GM20431 (cell line): ENCODE results near the gene KRTAP12-1.

Source experiments
- in situ Hi-C: fragments of 300-500 bp; cut with MseI, MboI; formaldehyde crosslinking; loops from one replicate; pipeline ENCODE4 v1.15.0; 2020; ENCODE audit warnings: low sequenced_read_pairs; ENCODE audit not compliant: unreplicated experiment

The KRTAP12-1 gene

DNA sequence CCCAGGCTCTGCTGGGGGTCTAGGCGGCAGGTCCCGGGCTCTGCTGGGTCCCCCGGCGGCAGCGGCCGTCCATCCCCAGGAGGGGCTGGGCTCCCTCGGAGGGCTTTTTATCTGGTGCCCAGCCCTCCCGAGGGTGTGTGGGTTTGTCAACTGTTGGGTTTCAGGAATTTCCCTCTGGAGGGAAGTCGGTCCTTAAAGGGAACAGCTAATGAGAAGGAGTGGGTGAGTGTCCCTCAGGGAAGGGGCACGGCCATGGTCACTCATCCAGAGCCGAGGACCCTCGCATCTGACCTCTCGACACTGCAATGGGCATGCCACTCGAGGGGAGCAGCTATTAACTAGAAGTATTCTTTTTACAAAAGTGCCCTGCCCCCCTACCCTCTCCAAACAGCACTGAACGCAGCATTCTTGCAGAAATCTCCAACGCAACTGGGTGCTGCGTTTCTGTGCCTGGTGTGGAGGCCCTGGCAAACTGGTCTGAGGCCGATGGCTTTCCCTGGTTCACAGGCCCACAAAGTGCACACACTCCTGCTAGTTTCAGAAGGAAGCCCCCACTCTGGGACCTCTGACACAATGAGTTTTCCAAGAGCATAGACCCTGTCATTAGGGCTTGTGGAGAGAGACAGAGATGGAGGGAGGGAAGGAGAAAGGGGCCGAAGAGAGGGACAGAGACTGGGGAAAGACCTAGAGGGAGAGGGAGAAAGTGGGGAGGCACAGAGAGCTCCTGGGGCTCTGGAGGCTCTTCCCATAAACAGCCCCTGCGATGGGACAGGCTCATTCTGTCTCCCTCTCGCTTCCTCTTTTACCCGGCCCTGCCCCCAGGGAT is 30.5 kb upstream of the KRTAP12-1 start:
- in situ Hi-C loops, result no loop called here

DNA sequence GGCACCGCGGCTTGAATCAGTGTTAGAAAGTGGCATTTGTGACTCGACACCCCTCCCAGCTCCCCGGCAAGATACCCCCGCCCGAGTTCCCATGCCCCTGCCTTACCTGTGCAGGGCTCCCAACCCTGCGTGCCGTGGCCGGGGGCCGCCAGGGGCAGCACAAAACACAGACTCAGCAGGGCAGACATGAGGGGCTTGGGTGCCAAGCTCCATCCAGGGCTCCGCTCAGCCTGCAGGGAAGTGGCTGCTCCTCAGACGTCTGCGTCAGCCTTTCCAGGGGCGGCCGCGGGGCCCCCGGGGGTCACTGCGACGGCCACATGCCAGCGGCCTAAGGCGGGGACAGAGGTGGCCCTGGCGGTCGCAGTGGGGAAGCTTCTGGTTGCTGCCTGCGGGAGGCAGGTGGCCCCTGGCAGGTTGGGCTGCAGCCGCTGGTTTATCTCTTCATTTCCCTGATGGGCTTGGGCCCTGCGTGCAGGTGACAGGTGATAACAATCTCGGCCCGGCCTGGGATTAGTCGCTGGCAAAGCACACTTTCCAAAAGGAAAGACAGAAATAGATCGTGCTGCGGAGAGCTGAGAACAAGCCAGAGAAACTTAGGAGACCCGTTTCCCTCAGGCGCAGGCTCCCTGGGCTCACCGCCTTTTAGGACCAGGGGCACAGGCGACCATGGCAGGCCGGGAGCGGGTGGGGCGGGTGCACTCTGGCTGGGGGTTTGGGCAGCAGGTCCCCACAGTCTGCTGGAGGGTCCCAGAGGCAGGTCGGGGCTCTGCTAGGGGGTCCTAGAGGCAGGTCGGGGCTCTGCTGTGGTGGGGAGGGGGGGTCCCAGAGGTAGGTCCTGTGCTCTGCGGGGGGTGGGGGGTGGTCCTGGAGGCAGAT is 29.6 kb upstream of the KRTAP12-1 start, which contains the start of gene TSPEAR:
TSPEAR (minus strand) TSS at position 246 of the 876 bp plus-strand sequence; CDS start at position 188, 58 bp downstream.
- in situ Hi-C loops, result no loop called here

GRCh38 chr21:44710756-44711326 is 28.9 kb upstream of the KRTAP12-1 start:
- in situ Hi-C loops, result no loop called here

GRCh38 chr21:44710294-44710665 is 28.3 kb upstream of the KRTAP12-1 start:
- in situ Hi-C loops, result no loop called here

- in situ Hi-C loops, result no loop called here
These were observed 27.7 kb upstream of the KRTAP12-1 start for GRCh38 chr21:44709426-44710293.

- in situ Hi-C loops, result no loop called here
These were observed 27.0 kb upstream of the KRTAP12-1 start for GRCh38 chr21:44708866-44709425.

DNA sequence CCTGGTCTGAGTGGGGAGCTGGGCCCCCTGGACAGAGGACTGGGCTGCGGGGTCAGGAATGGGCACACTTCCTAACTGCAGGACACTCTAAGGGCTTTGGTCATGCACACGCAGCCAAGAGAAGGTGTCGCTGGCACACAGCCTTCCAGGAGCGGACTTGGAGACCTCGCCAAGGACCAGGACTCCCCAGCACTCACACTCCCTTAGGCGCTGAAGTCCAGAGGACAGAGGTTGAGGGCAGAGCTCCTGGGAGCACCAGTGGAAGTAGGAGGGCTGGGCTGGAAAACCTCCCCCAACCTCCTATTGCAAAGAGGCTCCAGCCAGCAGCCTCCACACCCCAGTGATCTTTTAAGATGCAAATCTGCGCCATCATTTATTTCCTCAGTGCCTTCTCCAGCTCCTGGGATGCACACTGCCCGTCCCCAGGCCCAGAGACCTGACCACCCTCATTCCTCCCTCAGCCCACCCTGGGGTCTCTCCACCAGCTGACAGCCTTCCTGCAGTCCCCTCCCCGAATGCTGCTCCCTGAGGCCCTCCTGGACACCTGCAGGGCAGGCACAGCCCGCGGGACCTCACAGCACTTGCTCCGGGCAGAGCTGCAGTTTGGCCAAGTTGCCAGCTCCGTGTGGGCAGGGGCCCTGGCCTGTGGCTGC is 26.4 kb upstream of the KRTAP12-1 start:
- in situ Hi-C loops, result no loop called here

GRCh38 chr21:44706706-44707581 is 25.0 kb upstream of the KRTAP12-1 start:
- in situ Hi-C loops, result no loop called here

DNA sequence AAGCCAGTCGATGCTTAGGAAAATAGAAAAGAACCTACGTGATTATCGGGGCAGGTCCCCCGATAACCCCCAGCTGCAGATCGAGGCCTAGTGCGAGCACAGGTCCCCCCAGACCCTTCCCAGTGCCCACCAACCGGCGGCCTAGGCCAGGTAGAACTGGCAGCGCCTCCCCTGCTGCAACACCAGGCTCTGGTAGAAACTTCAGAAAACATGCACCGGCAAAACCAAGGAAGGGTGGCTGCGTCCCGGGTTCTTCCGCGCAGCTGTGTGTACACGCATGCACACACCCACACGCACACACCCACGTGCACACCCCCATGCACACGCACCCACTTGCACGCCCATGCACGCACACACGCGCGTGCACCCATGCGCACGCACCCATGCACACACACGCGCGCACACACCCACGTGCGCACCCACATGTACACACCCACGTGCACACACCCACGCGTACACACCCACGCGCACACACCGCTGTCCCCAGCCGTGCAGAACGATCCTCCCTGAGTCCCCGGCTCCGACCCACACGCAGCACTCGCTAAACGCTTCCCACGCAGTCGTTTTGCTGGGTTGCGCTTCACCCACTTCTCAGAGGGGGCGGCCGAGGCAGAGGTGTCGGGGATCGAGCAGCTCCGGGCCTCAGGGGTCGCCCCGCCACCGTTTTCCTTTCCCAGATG is 24.2 kb upstream of the KRTAP12-1 start:
- in situ Hi-C loops, result no loop called here

GRCh38 chr21:44704636-44705001 is 22.7 kb upstream of the KRTAP12-1 start:
- in situ Hi-C loops, result no loop called here

GRCh38 chr21:44703731-44704635 is 22.0 kb upstream of the KRTAP12-1 start:
- in situ Hi-C loops, result no loop called here

GRCh38 chr21:44702973-44703730 is 21.2 kb upstream of the KRTAP12-1 start:
- in situ Hi-C loops, result no loop called here

DNA sequence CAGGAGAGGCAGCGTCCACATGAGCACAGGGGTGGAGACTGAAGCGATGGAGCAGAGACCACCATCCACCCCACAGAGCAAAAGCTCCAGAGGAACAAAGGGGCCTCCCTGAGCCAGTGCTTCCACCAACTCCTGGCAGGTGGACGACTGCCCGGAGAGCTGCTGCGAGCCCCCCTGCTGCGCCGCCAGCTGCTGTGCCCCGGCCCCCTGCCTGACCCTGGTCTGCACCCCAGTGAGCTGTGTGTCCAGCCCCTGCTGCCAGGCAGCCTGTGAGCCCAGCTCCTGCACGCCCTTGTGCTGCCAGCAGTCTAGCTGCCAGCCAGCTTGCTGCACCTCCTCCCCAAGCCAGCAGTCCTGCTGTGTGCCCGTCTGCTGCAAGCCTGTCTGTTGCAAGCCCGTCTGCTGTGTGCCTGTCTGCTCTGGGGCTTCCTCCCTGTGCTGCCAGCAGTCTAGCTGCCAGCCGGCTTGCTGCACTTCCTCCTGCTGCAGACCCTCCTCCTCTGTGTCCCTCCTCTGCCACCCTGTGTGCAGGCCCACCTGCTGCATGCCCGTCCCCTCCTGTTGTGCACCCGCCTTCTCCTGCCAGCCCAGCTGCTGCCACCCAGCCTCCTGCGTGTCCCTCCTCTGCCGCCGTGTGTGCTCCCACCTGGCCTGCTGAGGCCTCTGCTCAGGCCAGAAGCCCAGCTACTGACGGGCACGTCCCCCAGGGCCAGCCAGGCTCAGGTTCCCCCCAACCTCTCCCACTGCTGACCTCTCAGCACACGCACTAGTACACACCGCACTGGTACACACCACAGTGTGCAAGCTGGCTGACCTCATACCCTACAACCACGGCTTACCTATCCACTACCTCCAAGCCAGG is 20.4 kb upstream of the KRTAP12-1 start:
- in situ Hi-C loops, result no loop called here

DNA sequence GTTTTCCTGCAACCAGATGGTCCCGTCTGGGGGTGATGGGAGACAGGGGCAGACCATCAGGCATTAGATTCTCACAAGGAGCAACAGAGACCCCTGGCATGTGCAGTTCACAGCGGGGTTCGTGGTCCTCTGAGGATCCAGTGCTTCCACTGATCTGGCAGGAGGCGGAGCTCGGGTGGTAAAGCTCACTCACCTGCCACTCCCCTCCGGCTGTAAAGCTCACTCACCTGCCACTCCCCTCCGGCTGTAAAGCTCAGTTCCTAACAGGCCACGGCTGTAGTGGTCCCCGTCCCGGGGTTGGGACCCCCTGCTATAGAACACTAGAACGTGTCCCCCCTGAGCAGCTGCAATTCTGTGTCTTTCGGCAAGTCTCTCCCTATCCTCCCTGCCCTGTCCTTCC is 19.6 kb upstream of the KRTAP12-1 start:
- in situ Hi-C loops, result no loop called here

GRCh38 chr21:44701023-44701400 is 19.0 kb upstream of the KRTAP12-1 start:
- in situ Hi-C loops, result no loop called here
